Large intestine (tissue), 3 donors: Measurements from ENCODE around the gene NUDT9. TPM values are rescaled to one million over a fixed set of nuclear protein-coding genes. Genes with fewer than 3 reads are reported as not detected.
"Not testable (repeated sequence)": the region's sequence is repeated elsewhere in the genome, so short reads cannot be mapped to it uniquely, and the experiment has no call there.

Experiments used
- DNase-seq, 2 donors: peaks; one replicate each; pipeline versions ENCODE4 v3.0.0 to v3.0.0-alpha.2; 2013
- H3K27ac ChIP-seq: one replicate; pipeline ENCODE4 v1.5.1; 2013; ENCODE audit warnings: low read length
- H3K27me3 ChIP-seq: 2 replicates; pipeline ENCODE4 v1.6.1; 2013; ENCODE audit warnings: low read length; ENCODE audit not compliant: control insufficient read depth, insufficient read depth
- H3K36me3 ChIP-seq: 2 replicates; pipeline ENCODE4 v1.6.1; 2013; ENCODE audit warnings: low read length; ENCODE audit not compliant: control insufficient read depth, insufficient read depth
- H3K4me1 ChIP-seq: one replicate; pipeline ENCODE4 v1.6.1; 2013; ENCODE audit warnings: low read length; ENCODE audit not compliant: control insufficient read depth, insufficient read depth
- H3K4me3 ChIP-seq: one replicate; pipeline ENCODE4 v1.5.1; 2013; ENCODE audit warnings: low read length
- H3K9me3 ChIP-seq: one replicate; pipeline ENCODE4 v1.6.1; 2013; ENCODE audit warnings: mild to moderate bottlenecking, low read depth, low read length, moderate library complexity; ENCODE audit not compliant: control insufficient read depth
- WGBS: methylation state at CpG from one replicate; pipeline ENCODE4 v1.1.5; 2013; ENCODE audit warnings: low lambda C conversion rate; ENCODE audit not compliant: insufficient coverage; 5-methylcytosine and 5-hydroxymethylcytosine counted together
- polyA plus RNA-seq: library from polyadenylated mRNA; unstranded; fragments of 120-200 nt; gene quantifications from one replicate; pipeline ENCODE4 v1.2.1, GENCODE V29; 2013

The NUDT9 gene
- polyA plus RNA-seq, 1 donor, result 71.8 TPM

- not testable (repeated sequence) for H3K9me3 ChIP-seq, H3K27ac ChIP-seq, DNase-seq, H3K27me3 ChIP-seq, H3K4me1 ChIP-seq, H3K4me3 ChIP-seq
- H3K36me3 ChIP-seq, result peaks cover 13% of the 10 kb centered on the region
Observed at GRCh38 chr4:87483247-87483646, 60.9 kb downstream of the NUDT9 start.

DNA sequence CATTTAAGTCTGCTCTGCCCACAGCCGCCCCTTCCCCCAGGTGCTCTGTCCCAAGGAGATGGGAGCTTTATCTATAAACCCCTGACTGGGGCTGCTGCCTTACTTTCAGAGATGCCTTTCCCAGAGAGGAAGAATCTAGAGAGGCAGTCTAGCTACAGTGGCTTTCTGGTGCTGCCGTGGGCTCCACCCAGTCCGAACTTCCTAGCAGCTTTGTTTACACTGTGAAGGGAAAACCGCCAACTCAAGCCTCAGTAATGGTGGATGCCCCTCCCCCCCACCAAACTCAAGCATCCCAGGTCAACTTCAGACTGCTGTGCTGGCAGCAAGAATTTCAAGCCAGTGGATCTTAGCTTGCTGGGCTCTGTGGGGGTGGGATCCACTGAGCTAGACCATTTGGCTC lies 66.3 kb downstream of the NUDT9 start:
- not testable (repeated sequence) for H3K27ac ChIP-seq, DNase-seq, H3K4me1 ChIP-seq, H3K27me3 ChIP-seq, H3K36me3 ChIP-seq, H3K9me3 ChIP-seq, H3K4me3 ChIP-seq
- WGBS, result no CpG with 5 or more reads among the region's 4 CpGs

GRCh38 chr4:87489678-87490077 lies 67.3 kb downstream of the NUDT9 start:
- WGBS, result 50% methylated on average over 1 of the region's 2 CpGs
- Histone ChIP-seq H3K27me3 (no peaks in the 10 kb centered on the region), H3K36me3 (peaks cover 9% of the 10 kb centered on the region), H3K4me1 (no peaks in the 10 kb centered on the region), H3K27ac (no peak overlapping the region), H3K4me3 (no peak overlapping the region), H3K9me3 (no peaks in the 10 kb centered on the region)
- no peak for DNase-seq

DNA sequence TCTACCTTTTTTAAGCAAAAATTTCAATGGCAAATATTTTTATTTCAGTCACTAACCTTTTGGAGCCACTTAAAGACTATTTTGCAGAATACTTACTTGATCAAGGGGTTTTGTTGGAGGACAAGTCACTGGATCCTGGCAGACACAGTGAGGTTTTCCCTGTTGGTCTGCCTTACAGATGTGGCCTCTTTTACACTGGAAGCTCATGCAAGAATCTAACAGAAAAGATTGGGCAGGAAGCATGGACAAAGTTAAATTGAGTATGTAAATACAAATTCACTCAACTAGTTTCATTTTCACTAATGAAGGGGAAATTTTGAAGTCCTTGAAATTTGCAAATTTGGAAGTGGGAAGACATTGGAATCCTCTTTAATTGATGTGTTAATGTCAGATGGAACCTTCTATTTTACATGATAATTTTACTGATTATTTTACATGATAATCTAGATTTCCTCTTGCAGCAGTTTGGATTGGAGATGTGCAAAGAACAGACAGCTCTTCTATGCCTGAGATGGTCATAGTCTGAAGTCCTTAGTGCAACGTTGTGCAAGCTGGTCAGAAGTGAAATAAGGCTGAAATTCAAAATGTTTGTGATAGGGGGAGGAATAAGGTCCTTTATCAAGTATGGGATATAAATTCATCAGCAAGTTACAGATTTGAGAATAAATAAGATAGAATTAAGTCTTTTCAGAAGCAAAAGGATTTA lies 68.4 kb downstream of the NUDT9 start:
- WGBS, result 40% methylated on average over 1 of the region's 1 CpG
- H3K27ac ChIP-seq, result no peak overlapping the region
- peaks cover 9% of the 10 kb centered on the region for H3K36me3 ChIP-seq
- H3K9me3 ChIP-seq, result no peaks in the 10 kb centered on the region
- DNase-seq, result peak; percentile 10 to 49
- no peaks in the 10 kb centered on the region for H3K27me3 ChIP-seq
- H3K4me3 ChIP-seq, result no peak overlapping the region
- no peaks in the 10 kb centered on the region for H3K4me1 ChIP-seq

DNA sequence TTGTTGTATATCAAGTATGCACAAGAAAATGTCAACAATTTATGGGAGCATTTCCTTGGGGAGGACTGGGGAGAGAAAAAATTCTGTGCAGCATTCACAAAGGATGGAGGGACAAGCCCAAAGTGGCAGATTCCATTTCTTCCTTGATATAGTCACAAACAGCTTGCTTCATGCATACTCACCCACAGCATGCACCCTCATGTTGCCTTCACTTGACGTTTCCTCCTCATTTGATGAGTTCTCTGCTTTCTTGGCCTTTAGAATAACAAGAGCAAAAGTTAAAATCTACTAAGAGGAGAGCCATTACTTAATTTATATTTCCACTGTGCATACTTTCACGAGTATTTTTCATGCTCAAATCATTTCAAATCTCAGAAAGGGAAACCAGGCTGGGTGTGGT lies 69.1 kb downstream of the NUDT9 start:
- Histone ChIP-seq H3K36me3 (peaks cover 9% of the 10 kb centered on the region), H3K9me3 (no peaks in the 10 kb centered on the region), H3K27ac (no peak overlapping the region), H3K4me1 (no peaks in the 10 kb centered on the region), H3K27me3 (no peaks in the 10 kb centered on the region), H3K4me3 (no peak overlapping the region)
- no peak for DNase-seq
- no CpG with 5 or more reads among the region's 2 CpGs for WGBS

DNA sequence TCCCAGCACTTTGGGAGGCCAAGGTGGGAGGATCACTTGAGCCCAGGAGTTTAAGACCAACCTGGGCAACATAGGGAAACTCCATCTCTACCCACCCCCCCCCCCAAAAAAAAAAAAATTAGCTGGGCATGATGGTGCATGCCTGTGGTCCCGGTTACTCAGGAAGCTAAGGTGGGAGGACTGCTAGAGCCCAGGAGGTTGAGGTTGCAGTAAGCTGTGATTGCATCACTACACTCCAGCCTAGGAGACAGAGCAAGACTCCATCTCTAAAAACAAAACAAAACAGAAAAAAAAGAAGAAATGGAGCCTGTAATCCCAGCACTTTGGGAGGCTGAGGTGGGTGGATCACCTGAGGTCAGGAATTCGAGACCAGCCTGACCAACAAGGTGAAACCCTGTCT lies 69.5 kb downstream of the NUDT9 start:
- not testable (repeated sequence) for DNase-seq, H3K27me3 ChIP-seq, H3K9me3 ChIP-seq, H3K4me1 ChIP-seq, H3K36me3 ChIP-seq, H3K4me3 ChIP-seq, H3K27ac ChIP-seq
- no CpG with 5 or more reads among the region's 2 CpGs for WGBS

- H3K4me1 ChIP-seq, result no peaks in the 10 kb centered on the region
- no peak for DNase-seq
- peaks cover 9% of the 10 kb centered on the region for H3K36me3 ChIP-seq
- H3K4me3 ChIP-seq, result no peak overlapping the region
- H3K27ac ChIP-seq, result no peak overlapping the region
- H3K9me3 ChIP-seq, result no peaks in the 10 kb centered on the region
- 80% methylated on average over 1 of the region's 3 CpGs for WGBS
- H3K27me3 ChIP-seq, result no peaks in the 10 kb centered on the region
Observed at GRCh38 chr4:87493115-87493514, 70.7 kb downstream of the NUDT9 start.

DNA sequence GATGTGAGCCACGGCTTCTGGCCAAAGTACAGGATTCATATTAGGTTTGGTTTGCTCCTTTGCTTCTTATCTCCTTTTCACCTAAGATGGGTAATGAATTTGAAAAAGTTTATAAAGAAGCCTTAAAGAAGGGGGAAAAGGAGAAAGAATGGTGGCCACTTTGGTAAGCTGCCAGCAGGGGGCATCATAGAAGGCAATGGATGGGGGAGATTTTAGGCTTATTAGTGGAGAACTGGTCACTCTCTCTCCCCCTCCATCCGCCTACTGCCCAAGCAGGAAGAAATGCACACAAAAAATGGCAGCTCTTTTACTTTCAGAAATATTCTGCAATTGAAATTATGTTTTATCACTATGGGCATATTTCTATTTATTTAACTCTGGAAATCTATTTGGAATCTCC lies 74.8 kb downstream of the NUDT9 start:
- H3K4me3 ChIP-seq, result no peak overlapping the region
- H3K36me3 ChIP-seq, result peaks cover 3% of the 10 kb centered on the region
- no peaks in the 10 kb centered on the region for H3K4me1 ChIP-seq
- H3K9me3 ChIP-seq, result no peaks in the 10 kb centered on the region
- no peaks in the 10 kb centered on the region for H3K27me3 ChIP-seq
- WGBS, result no CpG with 5 or more reads among the region's 2 CpGs
- H3K27ac ChIP-seq, result no peak overlapping the region
- no peak for DNase-seq

GRCh38 chr4:87497578-87497977 lies 75.2 kb downstream of the NUDT9 start:
- no peaks in the 10 kb centered on the region for H3K4me1 ChIP-seq
- H3K36me3 ChIP-seq, result peaks cover 3% of the 10 kb centered on the region
- H3K27ac ChIP-seq, result no peak overlapping the region
- H3K27me3 ChIP-seq, result no peaks in the 10 kb centered on the region
- 100% methylated on average over 1 of the region's 3 CpGs for WGBS
- no peak overlapping the region for H3K4me3 ChIP-seq
- H3K9me3 ChIP-seq, result no peaks in the 10 kb centered on the region
- no peak for DNase-seq

DNA sequence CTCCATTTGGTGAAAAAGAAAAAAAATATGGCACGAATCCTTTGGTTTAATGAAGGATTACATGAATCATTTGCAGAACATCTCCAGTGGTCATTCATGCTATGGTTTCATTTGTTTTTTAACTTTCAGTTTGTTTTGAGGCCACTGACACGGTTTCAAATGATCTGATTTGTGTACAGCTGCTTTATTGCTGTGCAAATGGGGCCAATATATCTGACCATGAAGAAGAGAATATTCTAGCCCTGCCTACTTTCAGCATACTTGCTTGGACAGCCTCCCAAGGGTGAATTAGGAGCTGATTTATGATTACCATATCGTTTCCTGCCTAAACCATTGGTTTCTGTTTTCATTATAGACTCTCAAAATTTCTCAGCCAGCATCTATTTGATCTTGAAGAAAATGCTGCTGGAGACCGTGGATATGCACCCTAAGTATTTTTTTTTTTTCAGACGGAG lies 76.1 kb downstream of the NUDT9 start:
- DNase-seq, result peak in 1 of 2 donors; percentile 12
- WGBS, result no CpG with 5 or more reads among the region's 5 CpGs

GRCh38 chr4:87499403-87500091 lies 77.2 kb downstream of the NUDT9 start:
- no peak for DNase-seq
- Histone ChIP-seq H3K4me3 (no peak overlapping the region), H3K4me1 (no peaks in the 10 kb centered on the region), H3K27me3 (no peaks in the 10 kb centered on the region), H3K36me3 (no peaks in the 10 kb centered on the region), H3K9me3 (no peaks in the 10 kb centered on the region), H3K27ac (no peak overlapping the region)
- WGBS, result 90% methylated on average over 6 of the region's 7 CpGs

More for the DNA sequence above, 76.1 kb downstream of the NUDT9 start:
- Histone ChIP-seq H3K4me3 (no peak overlapping the region), H3K36me3 (peaks cover 3% of the 10 kb centered on the region), H3K27ac (no peak overlapping the region), H3K4me1 (no peaks in the 10 kb centered on the region), H3K27me3 (no peaks in the 10 kb centered on the region), H3K9me3 (no peaks in the 10 kb centered on the region)
